Hepatocyte (in vitro differentiated cells): Measurements from ENCODE around the gene WDR72. TPM values are rescaled to one million over a fixed set of nuclear protein-coding genes. Genes with fewer than 3 reads are reported as not detected.

Experiments
- DNase-seq: peaks from one replicate; pipeline ENCODE4 v3.0.0-alpha.2; 2016; ENCODE audit warnings: low spot score
- H2AFZ ChIP-seq: fragments of 200-600 bp; sonication (generic); 2 replicates; pipeline ENCODE4 v1.6.0; 2016; ENCODE audit warnings: antibody characterized with exemption, mild to moderate bottlenecking
- H3K27ac ChIP-seq: fragments of 200-600 bp; sonication (generic); 2 replicates; pipeline ENCODE4 v1.5.1; 2016; ENCODE audit warnings: mild to moderate bottlenecking
- H3K27me3 ChIP-seq: fragments of 200-600 bp; sonication (generic); 2 replicates; pipeline ENCODE4 v1.6.1; 2016
- H3K36me3 ChIP-seq: fragments of 200-600 bp; sonication (generic); replicated peaks from 2 replicates; pipeline ENCODE4 v1.5.1; 2016; ENCODE audit warnings: low read depth; ENCODE audit not compliant: insufficient read depth
- H3K4me1 ChIP-seq: fragments of 200-600 bp; sonication (generic); 2 replicates; pipeline ENCODE4 v1.5.1; 2016; ENCODE audit warnings: mild to moderate bottlenecking, moderate library complexity; ENCODE audit not compliant: insufficient read depth
- H3K4me2 ChIP-seq: fragments of 200-600 bp; sonication (generic); 2 replicates; pipeline ENCODE4 v1.6.0; 2016
- H3K4me3 ChIP-seq: fragments of 200-600 bp; sonication (generic); 2 replicates; pipeline ENCODE4 v1.5.1; 2016; ENCODE audit warnings: mild to moderate bottlenecking
- H3K79me2 ChIP-seq: fragments of 200-600 bp; sonication (generic); 2 replicates; pipeline ENCODE4 v1.6.0; 2017; ENCODE audit warnings: mild to moderate bottlenecking
- H3K9me2 ChIP-seq: fragments of 200-600 bp; sonication (generic); replicated peaks from 2 replicates; pipeline ENCODE4 v1.6.0; 2017; ENCODE audit warnings: mild to moderate bottlenecking; ENCODE audit not compliant: insufficient read depth
- H3K9me3 ChIP-seq: fragments of 200-600 bp; sonication (generic); 2 replicates; pipeline ENCODE4 v1.5.1; 2016; ENCODE audit warnings: low read depth, mild to moderate bottlenecking
- H4K20me1 ChIP-seq: fragments of 200-600 bp; sonication (generic); 2 replicates; pipeline ENCODE4 v1.6.0; 2016; ENCODE audit warnings: mild to moderate bottlenecking; ENCODE audit not compliant: insufficient read depth, poor library complexity, severe bottlenecking
- CTCF ChIP-seq: fragments of 200-600 bp; sonication (generic); IDR thresholded peaks from 2 replicates; pipeline ENCODE4 v1.5.1; 2016; ENCODE audit warnings: antibody characterized with exemption, mild to moderate bottlenecking; ENCODE audit not compliant: poor library complexity
- EZH2 ChIP-seq: fragments of 200-600 bp; sonication (generic); IDR thresholded peaks from 2 replicates; pipeline ENCODE4 v1.6.1; 2016; ENCODE audit warnings: antibody characterized with exemption, mild to moderate bottlenecking, borderline replicate concordance
- EZH2phosphoT487 ChIP-seq: fragments of 200-600 bp; sonication (generic); IDR thresholded peaks from one replicate; pipeline ENCODE4 v1.6.1; 2018; ENCODE audit warnings: antibody characterized with exemption, mild to moderate bottlenecking, low read depth, moderate library complexity; ENCODE audit not compliant: unreplicated experiment, severe bottlenecking
- WGBS: methylation state at CpG from one replicate; pipeline ENCODE4 v1.1.6; 2016; ENCODE audit warnings: low lambda C conversion rate; ENCODE audit errors: missing lambda C conversion rate; 5-methylcytosine and 5-hydroxymethylcytosine counted together
- polyA plus RNA-seq: library from polyadenylated mRNA; unstranded; fragments of >200 nt; fragmentation: Nextera tagmentation; extraction: Ambion mirVana; gene quantifications from 2 replicates; pipeline ENCODE4 v1.2.1, GENCODE V29; 2016
- total RNA-seq: library from RNA; depleted of rRNA; stranded (reverse); fragments of >200 nt; gene quantifications from 2 replicates; pipeline ENCODE4 v1.2.3, GENCODE V29; 2014

WDR72 gene
- total and polyA plus RNA-seq, 2 experiments from 2014 or later, result 3.5 to 6.4 TPM

DNA sequence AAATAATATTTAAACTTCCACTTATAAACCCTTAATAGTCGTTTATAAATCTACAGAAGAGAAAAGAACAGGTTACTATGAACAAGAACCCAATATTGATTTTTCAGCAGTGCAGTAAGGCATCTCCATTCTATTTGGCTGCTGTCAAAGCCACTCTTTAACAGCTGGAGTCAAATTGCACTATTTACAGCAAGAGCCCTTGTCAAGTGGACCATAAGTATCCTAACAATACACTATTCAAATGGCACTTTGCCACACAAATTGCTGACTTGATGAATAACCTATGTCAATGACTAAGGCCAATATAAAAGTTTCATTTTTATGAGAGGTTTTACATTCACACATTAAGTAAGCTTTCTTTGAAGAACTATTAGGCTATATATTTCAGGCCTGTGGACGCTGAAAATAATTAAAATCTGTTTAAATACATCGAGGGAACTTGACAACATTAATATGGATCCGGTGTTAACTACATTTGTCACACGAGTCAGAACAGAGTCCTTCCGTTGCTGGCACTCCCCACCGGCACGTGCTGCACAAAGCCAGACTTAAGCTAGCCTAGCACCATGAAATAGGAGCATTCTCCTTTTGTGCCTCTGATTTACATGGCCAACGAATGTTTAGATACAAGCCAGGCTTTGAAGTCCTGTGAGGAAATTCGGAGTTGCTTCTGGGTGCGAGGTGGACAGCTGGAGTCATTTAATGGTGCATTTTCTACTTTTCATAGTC is 100.5 kb downstream of the WDR72 start:
- H3K36me3 ChIP-seq, result no peaks in the 10 kb centered on the region
- H3K4me2 ChIP-seq, result no peak overlapping the region
- no peak for DNase-seq
- H3K4me3 ChIP-seq, result no peak overlapping the region
- H3K4me1 ChIP-seq, result no peaks in the 10 kb centered on the region
- 56% methylated on average over 11 of the region's 11 CpGs for WGBS
- H4K20me1 ChIP-seq, result no peaks in the 10 kb centered on the region
- TF ChIP-seq CTCF, result no peak
- TF ChIP-seq EZH2phosphoT487, result no peak
- TF ChIP-seq EZH2, result no peak
- H3K27me3 ChIP-seq, result no peaks in the 10 kb centered on the region
- H2AFZ ChIP-seq, result no peak overlapping the region
- no peaks in the 10 kb centered on the region for H3K9me2 ChIP-seq
- no peaks in the 10 kb centered on the region for H3K79me2 ChIP-seq
- H3K27ac ChIP-seq, result no peak overlapping the region
- no peaks in the 10 kb centered on the region for H3K9me3 ChIP-seq

DNA sequence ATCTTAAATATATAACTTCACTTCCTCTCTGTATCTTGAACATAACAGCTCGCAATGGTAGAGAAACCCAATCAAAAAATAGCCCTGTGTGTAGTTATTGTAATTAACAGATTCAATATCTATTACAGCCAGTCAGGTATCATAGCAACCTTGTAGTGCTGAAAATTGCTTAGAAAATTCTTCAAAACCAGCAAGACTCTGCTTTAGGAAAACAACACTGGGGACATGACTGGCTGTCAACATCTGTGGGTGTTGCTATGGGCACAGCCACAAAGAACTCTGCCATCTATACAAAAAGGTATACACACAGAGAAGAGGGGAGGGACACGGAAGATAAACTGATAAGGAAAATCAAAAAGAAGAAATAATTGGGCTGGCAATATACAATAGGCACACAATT is 101.2 kb downstream of the WDR72 start:
- Histone ChIP-seq H3K27ac (no peak overlapping the region), H3K27me3 (no peaks in the 10 kb centered on the region), H3K4me3 (no peak overlapping the region), H2AFZ (no peak overlapping the region), H3K9me3 (no peaks in the 10 kb centered on the region), H3K9me2 (no peaks in the 10 kb centered on the region), H3K4me1 (no peaks in the 10 kb centered on the region), H3K79me2 (no peaks in the 10 kb centered on the region), H3K36me3 (no peaks in the 10 kb centered on the region), H3K4me2 (no peak overlapping the region), H4K20me1 (no peaks in the 10 kb centered on the region)
- 90% methylated on average over 2 of the region's 2 CpGs for WGBS
- no peak for DNase-seq
- no peak for TF ChIP-seq CTCF
- TF ChIP-seq EZH2, result no peak
- TF ChIP-seq EZH2phosphoT487, result no peak

- Histone ChIP-seq H3K9me2 (no peaks in the 10 kb centered on the region), H3K9me3 (no peaks in the 10 kb centered on the region), H3K27ac (no peak overlapping the region), H4K20me1 (no peaks in the 10 kb centered on the region), H3K27me3 (no peaks in the 10 kb centered on the region), H3K4me2 (no peak overlapping the region), H3K4me3 (no peak overlapping the region), H3K36me3 (no peaks in the 10 kb centered on the region), H3K79me2 (no peaks in the 10 kb centered on the region), H2AFZ (no peak overlapping the region), H3K4me1 (no peaks in the 10 kb centered on the region)
- 91% methylated on average over 2 of the region's 2 CpGs for WGBS
- DNase-seq, result no peak
- TF ChIP-seq EZH2phosphoT487 (no peak), EZH2 (no peak), CTCF (no peak)
Observed at GRCh38 chr15:53648934-53649333, 110.5 kb downstream of the WDR72 start.
